ENCODE data around the gene TOPBP1. TPM values are rescaled to one million over a fixed set of nuclear protein-coding genes. Genes with fewer than 3 reads are reported as not detected.

TOPBP1 gene
- total and polyA plus RNA-seq, 2 of the 4 experiments (the other 2 are of a cell fraction): 19.5 to 50.5 TPM

DNA sequence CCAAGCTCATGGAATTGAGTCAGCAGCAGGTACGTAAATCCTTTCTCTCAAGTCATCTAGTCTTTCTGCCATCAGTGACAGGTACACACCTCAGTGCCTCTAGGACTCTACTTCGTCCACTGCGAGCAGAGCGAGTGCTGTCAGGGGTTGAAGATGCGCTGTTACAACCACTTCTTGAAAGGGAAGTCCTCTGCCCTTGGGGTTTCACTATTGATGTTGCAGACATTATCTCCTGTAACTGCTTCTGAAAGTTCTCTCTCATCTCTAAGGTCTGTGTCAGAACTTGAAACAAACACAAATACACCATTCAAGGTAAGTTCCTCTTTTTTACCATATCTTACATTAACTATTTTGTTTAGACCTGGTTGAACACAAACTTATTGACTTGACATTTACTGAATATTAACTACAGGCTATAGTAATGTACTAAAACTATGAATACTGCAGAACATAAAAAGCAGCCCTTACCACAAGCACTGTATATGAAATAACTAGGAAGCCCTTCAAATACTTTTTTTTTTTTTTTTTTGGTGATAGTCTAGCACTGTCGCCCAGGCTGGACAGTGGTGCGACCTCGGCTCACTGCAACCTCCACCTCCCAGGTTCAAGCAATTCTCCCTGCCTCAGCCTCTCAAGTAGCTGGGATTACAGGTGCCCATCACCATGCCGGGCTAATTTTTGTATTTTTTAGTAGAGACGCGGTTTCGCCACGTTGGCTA is 41.5 kb downstream of the TOPBP1 start:
- no peak overlapping the region for H3K14ac ChIP-seq (replicated peaks; ENCODE audit: low read depth, low read length)
- H3K9me3 ChIP-seq (ENCODE audit: control insufficient read depth, insufficient read depth, low read length): no peaks in the 10 kb centered on the region
- in situ Hi-C loops (cut with MboI; ENCODE audit: low sequenced_read_pairs) (loop anchor here (25.0 kb wide), 2 partner anchors 908 to 1133 kb away; partner anchors contain the start of gene NPHP3), dilution Hi-C loops (cut with HindIII; ENCODE audit: low sequenced_read_pairs, unreplicated experiment) (no loop called here), intact Hi-C loops (cut with micrococcal nuclease) (loop anchor here (2.0 kb wide), 1 partner anchor 17 kb away; no protein-coding TSS in a partner anchor)
- H3K56ac ChIP-seq (ENCODE audit: extremely low read depth, insufficient read depth, low read length): no peak overlapping the region
- BruUV-seq (replicated peaks): no TSS peak
- H2AFZ ChIP-seq (replicated peaks; ENCODE audit: low read length, poor library complexity): no peak overlapping the region
- no peak overlapping the region for H3K27ac ChIP-seq (ENCODE audit: insufficient read depth, low read length)
- H3K9ac ChIP-seq (ENCODE audit: low read depth, low read length): no peak overlapping the region
- H4K20me1 ChIP-seq (ENCODE audit: insufficient read depth, low read length): no peaks in the 10 kb centered on the region
- ChIA-PET CTCF (no interaction called here), POLR2A (ENCODE audit: unreplicated experiment) (interaction anchor here (0.6 kb wide), 1 partner anchor 10 kb away, joined by 7 read pairs; no protein-coding TSS in a partner anchor)
- TF ChIP-seq ELK1 (IDR thresholded peaks at IDR 0.05; ENCODE audit: borderline replicate concordance, low read depth, low read length) (no peak), FOS (IDR thresholded peaks at IDR 0.05; ENCODE audit: low read depth, low read length) (no peak), CHD1 (IDR thresholded peaks at IDR 0.05; ENCODE audit: low read depth, low read length) (no peak), BHLHE40 (IDR thresholded peaks at IDR 0.05; ENCODE audit: low read depth, low read length) (no peak), MXI1 (IDR thresholded peaks at IDR 0.05; ENCODE audit: borderline replicate concordance, low read depth, low read length) (no peak), NFE2L2 (IDR thresholded peaks at IDR 0.05; ENCODE audit: low read depth, low read length) (no peak), SMC3 (IDR thresholded peaks at IDR 0.05; ENCODE audit: low read depth, low read length) (no peak), MAZ (IDR thresholded peaks at IDR 0.05; ENCODE audit: borderline replicate concordance, low read depth, low read length) (no peak), RCOR1 (IDR thresholded peaks at IDR 0.05; ENCODE audit: insufficient replicate concordance, low read length) (no peak), POLR2A (IDR thresholded peaks at IDR 0.05; ENCODE audit: low read depth, low read length) (no peak), USF2 (IDR thresholded peaks at IDR 0.05; ENCODE audit: low read depth, low read length) (no peak), RFX5 (IDR thresholded peaks at IDR 0.05; ENCODE audit: low read depth, low read length) (no peak), MAFK (IDR thresholded peaks at IDR 0.05; ENCODE audit: low read depth, low read length) (no peak)
- TF ChIP-seq, protein P1, sequence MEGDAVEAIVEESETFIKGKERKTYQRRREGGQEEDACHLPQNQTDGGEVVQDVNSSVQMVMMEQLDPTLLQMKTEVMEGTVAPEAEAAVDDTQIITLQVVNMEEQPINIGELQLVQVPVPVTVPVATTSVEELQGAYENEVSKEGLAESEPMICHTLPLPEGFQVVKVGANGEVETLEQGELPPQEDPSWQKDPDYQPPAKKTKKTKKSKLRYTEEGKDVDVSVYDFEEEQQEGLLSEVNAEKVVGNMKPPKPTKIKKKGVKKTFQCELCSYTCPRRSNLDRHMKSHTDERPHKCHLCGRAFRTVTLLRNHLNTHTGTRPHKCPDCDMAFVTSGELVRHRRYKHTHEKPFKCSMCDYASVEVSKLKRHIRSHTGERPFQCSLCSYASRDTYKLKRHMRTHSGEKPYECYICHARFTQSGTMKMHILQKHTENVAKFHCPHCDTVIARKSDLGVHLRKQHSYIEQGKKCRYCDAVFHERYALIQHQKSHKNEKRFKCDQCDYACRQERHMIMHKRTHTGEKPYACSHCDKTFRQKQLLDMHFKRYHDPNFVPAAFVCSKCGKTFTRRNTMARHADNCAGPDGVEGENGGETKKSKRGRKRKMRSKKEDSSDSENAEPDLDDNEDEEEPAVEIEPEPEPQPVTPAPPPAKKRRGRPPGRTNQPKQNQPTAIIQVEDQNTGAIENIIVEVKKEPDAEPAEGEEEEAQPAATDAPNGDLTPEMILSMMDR (conservative IDR thresholded peaks at IDR 0.05; ENCODE audit: low read depth, low read length): no peak
- ATAC-seq (ENCODE audit: low read depth) (no peak), DNase-seq (no peak)
- no peaks in the 10 kb centered on the region for H3K27me3 ChIP-seq (ENCODE audit: control insufficient read depth, insufficient read depth, low read length)
- WGBS, 2 experiments (ENCODE audit: extremely low coverage in 2 of 2, insufficient read length in 1 of 2): 95% methylated on average over 8 of the region's 13 CpGs; no CpG with 5 or more reads in 1 of the 2 experiments
- H2BK15ac ChIP-seq (ENCODE audit: low read depth, low read length): no peak overlapping the region
- H3K18ac ChIP-seq (ENCODE audit: low read depth, low read length): no peak overlapping the region
- H3K9me1 ChIP-seq (ENCODE audit: insufficient read depth, low read length): no peaks in the 10 kb centered on the region
- no peak overlapping the region for H2AK9ac ChIP-seq (replicated peaks; ENCODE audit: low read depth, low read length, poor library complexity)
- H2BK20ac ChIP-seq (ENCODE audit: low read depth, low read length): no peak overlapping the region
- no peak overlapping the region for H3K23ac ChIP-seq (ENCODE audit: low read depth, low read length)
- no peak overlapping the region for H2BK5ac ChIP-seq (ENCODE audit: low read depth, low read length, poor library complexity, severe bottlenecking)
- no peak overlapping the region for H4K5ac ChIP-seq (ENCODE audit: low read depth, low read length)
- H3K4ac ChIP-seq (ENCODE audit: low read depth, low read length): no peak overlapping the region
- H3K4me3 ChIP-seq (ENCODE audit: insufficient read depth, low read depth, low read length): no peak overlapping the region
- H3K4me1 ChIP-seq (ENCODE audit: control insufficient read depth, insufficient read depth, low read length): no peaks in the 10 kb centered on the region; the same call in 1 of the 2 replicates
- H3K4me2 ChIP-seq (ENCODE audit: low read depth, low read length): no peak overlapping the region
- H3K36me3 ChIP-seq (ENCODE audit: control insufficient read depth, insufficient read depth, low read length): peaks cover 32% of the 10 kb centered on the region
- no peak overlapping the region for H2BK120ac ChIP-seq (ENCODE audit: low read depth, low read length)
- H4K91ac ChIP-seq (ENCODE audit: insufficient read depth, low read depth, low read length): no peak overlapping the region
- H3K79me1 ChIP-seq (ENCODE audit: low read depth in 1 of 2, low read length in 2 of 2): peaks cover 0 to 4% of the 10 kb centered on the region in 2 experiments; a peak in 1 of 4 replicates
- H2AK5ac ChIP-seq (ENCODE audit: low read depth, low read length): no peak overlapping the region
- H4K8ac ChIP-seq (ENCODE audit: low read depth in 2 of 2, low read length in 2 of 2): no peak overlapping the region
